HG03521 (cell line): ENCODE data around the gene CDH22.

Experiments
- ATAC-seq: cut with Tn5 transposase; IDR thresholded peaks from one replicate; pipeline ENCODE4 v1.9.1; 2021; ENCODE audit warnings: mild to moderate bottlenecking, moderate library complexity; ENCODE audit not compliant: unreplicated experiment

CDH22 gene

DNA sequence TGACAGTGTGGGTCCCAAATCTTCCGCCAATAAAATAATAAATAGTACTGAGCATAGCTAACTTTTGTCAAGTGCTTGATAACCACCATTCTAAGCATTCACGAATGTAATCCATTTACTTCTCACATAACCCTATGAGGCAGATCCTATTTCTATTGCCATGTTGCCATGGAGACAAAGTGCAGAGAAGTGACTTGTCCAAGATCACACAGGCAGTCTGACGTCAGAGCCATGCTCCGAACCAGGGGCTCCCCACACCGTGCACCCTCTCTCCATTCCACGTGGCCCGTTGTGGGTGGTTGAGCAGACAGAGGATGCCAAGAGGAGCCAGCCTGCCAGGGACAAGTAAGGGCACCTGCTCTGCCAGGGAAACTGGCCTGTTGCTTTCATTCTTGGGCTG is 38.9 kb downstream of the CDH22 start:
- no peak for ATAC-seq

DNA sequence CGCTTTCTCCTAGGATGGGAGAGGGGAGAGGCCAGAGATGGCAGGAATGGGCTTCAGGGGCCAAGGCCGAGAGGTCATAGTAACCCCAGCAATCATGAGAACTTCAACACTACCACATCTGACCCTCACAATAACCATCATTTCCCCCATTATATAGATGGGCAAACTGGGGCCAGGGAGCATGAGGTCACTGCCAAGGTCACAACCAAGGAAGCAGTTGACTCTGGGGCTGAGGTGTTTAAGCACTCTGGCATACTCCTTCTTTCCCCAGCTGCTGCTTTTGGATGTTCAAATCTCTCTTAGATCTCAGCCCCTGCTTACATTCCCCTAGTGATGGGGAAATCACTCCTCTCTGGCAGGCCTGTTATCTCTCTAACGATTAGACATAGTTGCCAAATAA is 39.6 kb downstream of the CDH22 start:
- ATAC-seq: no peak

DNA sequence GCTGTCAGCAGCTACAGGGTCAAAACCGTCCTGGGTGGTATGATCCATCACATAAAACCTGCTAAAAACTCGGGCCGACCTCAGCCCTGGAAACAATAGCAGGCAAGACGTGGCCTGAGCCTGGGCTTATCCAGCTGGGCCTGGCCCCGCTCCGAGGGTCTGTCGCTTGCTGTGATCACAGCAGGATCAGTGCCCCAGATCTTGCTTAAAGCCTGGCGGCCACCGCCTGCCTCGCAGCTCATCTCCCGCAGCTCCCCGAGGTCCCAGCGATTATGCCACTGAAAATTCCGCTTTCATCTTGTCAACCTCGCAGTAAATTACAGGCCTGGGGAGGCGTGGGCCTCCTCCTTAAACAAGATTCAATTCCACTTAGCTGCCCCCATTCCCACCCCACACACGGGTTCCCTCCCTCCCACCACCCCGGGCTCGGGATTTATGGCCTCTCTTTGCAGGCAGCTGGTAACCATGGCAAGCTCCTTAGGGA is 40.1 kb downstream of the CDH22 start:
- ATAC-seq: no peak

DNA sequence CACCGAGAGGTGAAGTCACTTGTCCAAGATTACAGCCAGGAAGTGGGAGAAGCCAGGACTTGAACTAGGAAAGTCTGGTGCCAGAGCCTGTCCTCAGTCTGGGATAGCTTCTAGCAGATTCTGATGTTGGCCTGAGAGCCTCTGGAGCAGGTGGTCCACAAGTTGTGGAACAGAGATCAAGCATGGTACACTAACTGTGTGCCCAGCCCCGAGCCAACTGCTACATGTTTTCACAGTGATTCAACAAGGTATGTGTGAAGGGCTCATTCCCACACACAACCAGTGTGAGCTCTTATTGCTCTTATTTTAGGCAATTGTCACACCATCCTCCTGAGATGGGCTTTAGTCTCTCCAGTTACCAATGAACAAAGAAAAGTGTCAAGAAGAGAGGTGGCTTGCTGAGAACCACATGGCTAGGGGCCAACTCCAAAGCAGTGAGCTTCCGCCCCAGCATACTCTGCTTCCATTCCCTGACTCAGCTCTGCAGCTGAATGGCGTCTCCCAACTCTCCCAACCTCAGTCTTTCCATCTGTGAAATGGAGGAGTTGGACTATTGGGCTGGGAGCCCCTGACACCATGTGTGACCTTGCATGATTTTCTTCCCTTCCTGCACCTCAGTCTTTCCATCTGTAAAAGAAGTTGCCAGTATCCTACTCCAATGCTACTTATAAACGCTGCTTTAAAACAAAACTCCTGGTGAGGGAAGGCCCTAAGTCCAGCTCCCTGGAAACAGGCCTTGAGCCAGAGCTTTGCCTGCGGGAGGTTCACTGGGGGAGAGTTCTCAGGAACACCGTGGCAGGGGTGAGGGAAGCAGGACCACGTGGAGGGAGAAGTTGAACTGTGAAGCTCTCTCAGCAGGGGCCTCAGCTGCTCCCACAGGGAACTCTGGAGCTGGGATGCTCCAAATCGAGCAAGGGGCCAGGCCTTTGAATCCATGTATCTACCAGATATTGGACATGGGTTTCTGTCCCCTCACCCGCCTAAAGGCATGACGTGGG is 40.9 kb downstream of the CDH22 start:
- no peak for ATAC-seq

DNA sequence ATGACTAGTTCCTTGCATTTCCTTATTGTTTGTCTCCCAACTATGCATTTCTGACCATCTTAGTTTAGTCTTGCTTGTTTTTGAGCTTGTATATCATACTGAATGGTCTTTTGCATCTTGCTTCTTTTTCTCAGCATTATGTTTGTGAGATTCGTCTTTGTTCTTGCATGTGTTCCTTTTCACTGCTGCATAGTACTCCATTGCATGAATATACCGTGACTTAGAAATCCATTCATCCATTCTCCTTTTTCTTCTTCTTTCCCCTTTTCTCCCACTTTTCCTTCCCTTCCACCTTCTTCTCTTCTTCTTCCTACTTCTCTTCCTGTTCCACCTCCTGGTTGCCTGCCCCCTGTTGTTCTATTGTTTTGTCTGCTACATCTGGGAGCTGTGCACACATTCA is 42.8 kb downstream of the CDH22 start:
- no peak for ATAC-seq

DNA sequence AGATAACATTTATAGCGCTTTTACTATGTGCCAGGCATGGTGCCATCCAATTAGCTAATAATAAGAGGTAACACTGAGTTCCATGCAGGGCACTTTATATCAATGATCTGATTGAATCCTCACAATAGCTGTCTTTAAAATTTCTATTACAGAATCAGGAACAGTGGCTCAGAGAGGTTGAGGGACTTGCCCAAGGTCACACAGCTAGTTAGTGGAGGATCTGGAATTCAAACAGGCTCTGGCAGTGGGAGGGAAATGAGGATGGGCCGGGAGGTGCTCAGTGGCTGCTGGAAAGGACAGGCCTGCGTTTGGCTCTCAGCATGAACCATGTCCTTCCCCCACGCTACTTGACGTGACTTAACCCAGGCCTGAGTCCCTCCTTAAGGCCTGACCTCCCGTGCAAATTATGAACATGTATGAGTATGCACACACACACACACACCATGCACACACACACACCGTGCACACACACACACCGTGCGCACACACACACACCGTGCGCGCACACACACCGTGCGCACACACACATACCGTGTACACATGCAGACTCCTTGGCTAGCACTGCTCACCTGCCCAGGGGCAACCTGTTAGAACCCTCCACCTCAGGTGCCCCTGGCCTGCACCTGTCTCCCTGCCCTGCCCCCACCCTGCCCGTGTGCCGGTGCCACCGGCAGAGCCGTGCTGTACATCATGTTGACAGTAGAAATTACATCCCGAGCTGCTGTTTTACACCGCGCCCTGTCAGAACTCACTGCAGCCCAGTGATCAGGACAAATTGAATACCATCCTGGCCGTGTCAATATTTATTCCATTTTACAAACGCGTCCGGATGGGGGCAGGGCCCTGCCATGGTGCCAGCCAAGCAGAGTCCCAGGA is 43.7 kb downstream of the CDH22 start:
- ATAC-seq: no peak

DNA sequence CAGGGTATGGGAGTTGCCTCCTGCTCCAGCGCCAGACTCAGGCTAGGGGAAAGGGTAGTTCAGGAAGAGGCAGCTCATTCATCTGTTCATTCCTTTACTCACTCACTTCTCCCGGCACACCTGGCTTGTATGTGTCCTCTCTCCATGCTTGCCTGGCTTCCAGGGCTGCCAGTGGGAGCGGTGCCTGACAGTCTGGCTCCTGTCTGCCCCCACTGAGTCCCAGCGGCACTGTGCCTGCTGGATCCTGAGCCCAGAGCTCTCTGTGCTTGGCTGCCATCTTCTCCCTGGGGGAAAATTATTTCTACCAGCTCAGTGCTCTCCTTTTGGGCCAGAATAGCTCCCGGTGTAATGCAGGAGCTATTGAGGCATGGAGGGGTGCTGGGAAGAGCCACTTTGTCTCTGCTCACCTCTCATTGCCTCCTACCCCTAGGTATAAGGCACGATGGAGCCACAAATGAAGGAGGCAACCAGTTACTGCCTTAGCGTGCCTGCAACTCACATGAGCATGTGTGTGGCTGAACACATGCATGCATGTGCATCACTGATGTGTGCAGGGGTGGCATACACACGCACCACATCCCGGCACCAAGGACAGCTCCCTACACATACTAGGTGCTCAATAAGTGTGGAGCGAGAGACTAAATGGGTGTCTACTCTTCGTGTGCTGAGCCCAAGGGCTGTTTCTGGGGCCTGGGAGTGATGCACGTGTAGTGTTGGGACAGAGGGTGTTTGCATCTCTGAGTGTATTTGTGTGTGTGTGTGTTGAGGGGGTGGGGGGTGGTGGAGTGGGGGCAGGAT is 46.6 kb downstream of the CDH22 start:
- ATAC-seq: no peak

DNA sequence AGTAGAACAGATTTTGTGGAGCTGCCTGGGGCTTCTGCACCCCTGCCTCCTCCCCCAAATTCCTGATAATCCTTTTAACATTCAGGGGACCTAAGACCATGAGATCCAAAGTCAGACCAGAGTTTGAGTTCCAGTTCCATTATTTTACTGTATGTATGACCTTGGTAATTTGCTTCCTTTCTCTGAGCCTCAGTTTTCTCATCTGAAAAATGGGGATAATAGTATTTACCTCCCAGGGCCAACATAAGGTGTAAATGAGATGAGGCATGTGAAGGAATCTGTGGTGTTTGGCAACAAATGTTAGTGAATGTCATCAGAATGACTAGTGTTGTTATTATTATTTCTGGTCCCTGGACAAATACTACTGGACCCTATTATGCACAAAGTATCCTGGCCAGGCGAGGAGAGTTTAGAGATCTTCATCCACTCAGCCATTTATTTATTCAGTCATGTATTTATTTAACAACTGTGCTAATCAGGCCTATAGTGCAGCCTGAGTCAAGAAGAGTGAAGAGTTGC is 47.3 kb downstream of the CDH22 start:
- ATAC-seq: no peak

DNA sequence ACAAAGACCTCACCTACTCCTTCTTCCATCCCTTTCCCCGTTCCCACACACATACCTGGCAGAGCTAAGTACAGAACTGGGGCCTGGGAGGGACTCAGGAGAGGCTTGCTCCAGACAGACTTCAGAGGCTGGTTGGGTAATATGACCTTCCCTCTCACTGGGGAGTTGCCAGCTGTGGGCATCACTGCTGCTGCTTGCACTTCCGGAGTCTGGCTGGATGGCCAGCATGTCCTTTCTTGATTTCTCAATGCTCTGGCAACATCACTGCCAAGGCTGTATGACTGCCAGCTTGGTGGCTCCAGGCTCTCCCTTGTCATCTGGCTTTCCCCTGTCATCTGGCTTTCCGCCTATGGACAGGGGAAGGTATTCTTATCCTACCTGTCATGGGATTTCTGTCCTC is 47.8 kb downstream of the CDH22 start:
- ATAC-seq: no peak

DNA sequence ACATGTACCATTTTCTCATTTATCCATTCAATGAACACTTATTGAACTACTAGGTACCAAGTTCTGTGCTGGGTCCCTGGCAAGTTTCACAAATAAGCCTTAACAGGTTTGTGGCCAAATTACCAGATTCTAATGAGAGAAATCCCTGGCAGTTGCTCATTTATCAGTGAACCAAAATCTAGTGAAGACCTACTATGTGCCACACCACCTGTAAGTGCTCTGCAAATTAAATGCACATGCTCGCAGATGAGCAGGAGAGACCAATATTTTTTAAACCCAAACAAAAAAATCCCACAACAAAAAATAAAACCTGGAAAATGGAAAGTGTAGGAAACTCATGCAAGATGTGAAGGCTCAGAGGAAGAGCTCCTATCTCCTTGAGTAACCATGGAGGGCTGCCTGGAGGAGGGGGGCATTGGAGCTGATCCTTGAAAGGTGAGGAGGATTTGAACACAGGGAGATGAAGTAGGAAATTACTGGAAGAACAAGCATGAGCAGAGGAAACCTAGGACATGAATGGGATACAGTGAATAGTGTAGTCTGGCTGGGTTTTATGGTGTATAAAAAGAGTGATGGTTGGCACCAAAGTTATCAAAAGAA is 48.9 kb downstream of the CDH22 start:
- ATAC-seq: no peak

DNA sequence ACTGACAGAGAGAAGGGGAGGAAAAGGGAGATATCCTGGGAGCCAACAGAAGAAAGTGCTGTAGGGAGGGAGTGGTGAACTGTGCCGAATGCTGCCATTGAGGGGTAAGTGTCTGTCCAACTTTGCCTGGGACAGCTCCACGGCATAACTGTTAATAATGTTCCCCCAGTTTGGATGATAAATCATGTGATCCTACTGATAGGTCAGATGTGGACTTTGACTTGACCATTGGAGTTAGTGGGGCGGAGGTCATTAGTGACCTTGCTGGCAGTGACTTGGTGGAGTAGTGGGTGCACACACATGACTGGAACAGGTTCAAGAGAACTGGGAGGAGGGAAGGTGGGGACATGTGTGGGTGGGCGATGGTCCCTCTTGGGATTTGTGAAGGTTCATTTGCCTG is 50.4 kb downstream of the CDH22 start:
- no peak for ATAC-seq

DNA sequence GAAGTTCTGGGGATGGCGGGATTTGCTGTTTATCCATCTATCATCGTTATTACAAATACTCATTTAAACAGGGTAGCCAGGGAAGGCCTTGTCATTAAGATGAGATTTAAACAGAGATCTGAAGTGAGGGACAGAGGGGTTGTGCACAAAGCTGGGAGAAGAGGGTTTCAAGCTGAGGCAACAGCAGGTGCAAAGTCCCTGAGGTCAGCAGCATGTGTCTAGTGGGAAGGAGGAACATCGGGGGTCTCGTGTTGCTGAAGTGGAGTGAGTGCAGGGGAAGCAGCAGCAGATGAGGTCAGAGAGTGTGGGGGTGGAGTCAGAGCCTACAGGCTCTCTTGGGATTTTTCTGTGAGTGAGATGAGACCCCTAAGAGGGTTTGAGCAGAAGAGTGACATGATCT is 52.0 kb downstream of the CDH22 start:
- no peak for ATAC-seq

DNA sequence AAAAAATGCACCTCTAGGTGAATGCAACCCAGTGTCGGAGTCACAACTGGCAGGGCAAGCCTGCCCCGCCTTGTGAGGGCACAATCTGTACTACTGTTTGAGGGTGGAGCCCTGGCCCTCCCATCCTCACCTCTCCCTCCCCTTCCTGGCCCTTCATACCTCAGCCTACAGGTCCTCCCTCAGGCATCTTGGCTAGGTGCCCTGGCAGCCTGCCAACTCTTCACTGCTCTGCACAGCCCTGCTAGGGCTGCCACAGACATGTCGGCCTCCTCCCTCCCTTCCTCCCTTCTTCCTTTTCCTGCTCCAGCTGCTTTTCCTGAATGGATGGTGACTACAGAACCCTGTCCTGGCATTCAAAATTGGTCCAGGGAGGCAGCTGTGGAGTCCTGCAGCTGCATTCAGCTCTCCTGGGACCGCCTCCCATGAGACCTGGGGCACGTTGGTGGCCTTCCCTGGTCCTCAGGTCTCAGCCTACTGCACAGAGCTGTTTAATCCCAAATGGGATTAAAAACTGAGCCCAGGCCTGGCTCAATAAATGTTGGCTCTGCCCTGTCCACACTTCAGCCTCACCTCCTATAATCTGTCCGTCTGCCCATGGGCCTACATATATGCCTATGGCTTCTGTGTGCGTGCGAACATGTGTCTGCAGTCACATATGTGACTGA is 52.7 kb downstream of the CDH22 start:
- ATAC-seq: no peak

DNA sequence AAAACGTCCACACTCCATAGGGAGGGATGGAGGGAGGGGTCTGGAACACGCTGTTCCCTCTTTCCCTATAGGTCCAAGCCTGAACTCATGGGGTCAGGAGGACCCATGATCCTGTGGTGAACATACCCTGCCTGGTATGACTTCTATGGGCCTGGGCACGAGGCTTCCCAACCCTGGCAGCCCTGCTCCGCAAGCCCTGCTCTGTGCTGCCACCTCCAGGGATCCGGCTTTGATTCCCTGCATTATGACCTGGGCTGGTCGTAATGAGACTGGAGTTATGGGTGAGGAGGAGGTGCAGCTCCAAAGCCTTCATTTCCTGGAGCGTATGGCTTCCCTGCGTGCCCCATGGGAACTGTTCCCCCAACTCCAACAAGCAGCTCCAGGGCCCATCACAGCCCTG is 54.9 kb downstream of the CDH22 start:
- ATAC-seq: no peak

DNA sequence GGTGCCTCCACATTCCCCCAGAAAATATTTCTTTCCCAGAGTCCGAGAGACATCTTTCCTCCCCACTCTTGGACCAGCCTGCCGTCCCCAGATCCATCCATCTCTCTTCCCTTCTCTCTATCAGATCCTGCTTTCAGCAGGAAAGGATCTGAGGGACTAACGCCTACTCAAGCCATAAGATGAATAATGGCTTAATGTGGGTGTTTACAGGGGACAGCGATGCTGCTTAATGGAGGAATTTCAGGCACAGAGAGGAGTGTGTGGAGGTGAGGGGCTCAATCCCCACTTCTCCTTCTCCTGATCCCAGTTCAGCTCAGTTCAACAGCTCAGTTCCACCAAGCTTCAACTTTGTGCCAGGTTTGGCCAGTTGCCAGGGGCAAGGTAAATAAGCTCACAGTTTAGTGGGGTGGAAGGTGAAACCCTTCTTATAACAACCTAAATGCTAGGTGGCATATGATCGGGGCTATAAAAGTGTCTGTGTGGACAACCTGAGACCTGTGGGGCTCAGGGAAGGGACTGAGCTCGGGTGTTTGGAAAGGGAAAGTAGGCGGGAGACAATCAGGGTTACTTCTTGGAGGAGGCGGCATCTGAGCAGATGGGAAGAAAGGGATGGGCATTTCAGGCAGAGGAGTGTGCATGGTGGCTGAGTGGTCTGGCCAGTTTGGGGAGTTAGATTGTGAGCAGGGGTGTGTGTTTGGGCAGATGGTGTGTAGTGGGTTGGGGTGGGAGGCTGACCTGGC is 55.8 kb downstream of the CDH22 start:
- ATAC-seq: no peak

DNA sequence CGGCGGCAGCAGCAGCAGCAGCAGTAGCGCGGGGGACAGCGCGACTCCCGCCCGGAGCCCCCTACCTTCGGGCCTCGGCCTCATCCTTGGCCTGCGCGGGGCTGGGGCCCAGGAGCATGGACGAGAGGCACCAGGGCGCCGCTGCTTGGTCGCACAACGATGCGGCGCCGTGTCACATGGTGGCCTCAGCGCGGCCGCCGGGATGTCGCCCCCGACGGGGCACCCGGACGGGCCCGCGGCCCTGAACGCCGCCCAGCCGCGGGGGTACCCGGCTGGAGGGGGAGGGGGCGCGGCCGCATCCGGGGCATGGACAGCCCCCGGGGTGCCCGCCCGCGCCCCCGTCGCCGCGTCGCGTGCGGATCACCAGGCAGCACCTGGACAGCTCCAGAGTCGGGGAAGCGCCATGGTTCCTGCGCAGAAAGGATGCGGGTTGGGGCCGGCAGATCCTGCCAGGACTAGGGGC is 57.1 kb downstream of the CDH22 start:
- no peak for ATAC-seq

DNA sequence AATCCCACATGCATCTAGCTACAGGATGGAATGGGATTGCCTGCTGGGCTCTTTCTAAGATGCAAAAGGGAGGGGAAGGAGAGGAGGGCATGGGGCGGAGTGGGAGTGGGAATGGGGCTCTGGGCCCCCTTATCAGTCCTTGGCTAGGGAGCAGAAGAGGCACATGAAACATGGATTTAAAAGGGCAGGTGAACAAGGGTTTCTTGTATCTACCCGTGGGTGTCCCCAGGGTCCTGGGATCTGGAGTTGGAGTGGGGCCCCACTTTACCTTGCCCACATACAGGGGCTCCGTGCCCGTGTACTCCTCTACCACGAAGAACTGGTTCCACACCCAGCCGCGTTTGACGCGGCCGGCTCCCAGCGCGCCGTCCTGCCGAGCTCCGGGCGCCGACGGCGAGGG is 57.5 kb downstream of the CDH22 start:
- no peak for ATAC-seq

DNA sequence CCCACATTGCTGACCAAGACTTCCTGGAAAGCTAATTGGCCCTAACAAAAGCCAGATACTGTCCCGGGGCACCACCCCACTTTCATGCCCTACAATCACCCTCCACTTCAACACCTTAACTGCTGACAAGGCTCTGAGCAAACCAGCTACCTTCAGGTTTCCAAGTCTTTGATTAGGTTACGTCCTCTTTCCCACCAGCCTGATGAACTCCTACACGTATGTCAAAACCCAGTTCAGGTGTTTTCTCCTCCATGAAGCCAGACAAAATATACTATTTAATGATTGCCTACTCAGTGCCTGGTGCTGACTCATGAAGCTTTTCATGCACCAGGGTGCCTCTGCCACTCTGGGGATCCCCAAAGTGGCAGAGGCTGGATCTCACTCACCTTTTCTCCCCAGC is 58.6 kb downstream of the CDH22 start:
- ATAC-seq: no peak

DNA sequence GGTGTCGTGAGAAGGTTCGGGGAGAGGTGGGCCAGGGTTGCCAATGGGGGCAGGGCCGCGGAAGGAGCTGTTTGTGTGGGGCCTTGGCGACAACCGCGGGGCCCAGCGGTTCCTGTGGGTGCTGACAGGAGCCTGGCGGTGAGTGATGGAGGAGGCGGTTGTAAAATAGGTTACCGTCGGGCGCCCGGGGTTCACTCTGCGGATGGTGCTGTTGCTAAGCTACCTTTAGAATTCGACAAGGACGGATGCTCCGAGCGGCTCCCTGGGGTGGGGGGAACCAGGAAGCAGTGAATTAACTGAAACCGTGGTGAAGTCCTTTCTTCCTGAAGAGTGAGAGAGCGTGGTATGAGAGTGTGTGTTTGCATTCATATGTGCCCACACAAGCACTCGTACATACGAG is 61.7 kb downstream of the CDH22 start:
- no peak for ATAC-seq
